Activated B cell treated with CpG ODN at 0.5 μM for 24 hours (primary cell): ENCODE results near the gene LCN15. TPM values are rescaled to one million over a fixed set of nuclear protein-coding genes. Genes with fewer than 3 reads are reported as not detected.
A peak's percentile ranks its signal among the peaks of the same experiment; 100 is the strongest.
"Not testable (repeated sequence)": the region's sequence is repeated elsewhere in the genome, so short reads cannot be mapped to it uniquely, and the experiment has no call there.

Experiments
- ATAC-seq: fragments of 200-7000 bp; cut with Tn5 transposase; one replicate; pipeline ENCODE4 v1.10.0; 2021; ENCODE audit warnings: low read depth, mild to moderate bottlenecking, moderate library complexity
- CTCF ChIA-PET: fragments of 350-600 bp; sonication (Branson Sonifier 250); formaldehyde crosslinking; loops from one replicate; lab custom pipeline; 2021; ENCODE audit warnings: antibody characterized with exemption; lab: Charles Lee
- POLR2A ChIA-PET: fragments of 350-600 bp; sonication (Branson Sonifier 250); formaldehyde crosslinking; loops from one replicate; lab custom pipeline; 2021; ENCODE audit warnings: antibody characterized with exemption; lab: Charles Lee
- DNase-seq: peaks from one replicate; pipeline ENCODE4 v3.0.0; 2022
- H3K27ac Mint-ChIP-seq: one replicate; pipeline ENCODE4 v1.8.0; 2020; ENCODE audit warnings: mixed read lengths
- H3K27me3 Mint-ChIP-seq: one replicate; pipeline ENCODE4 v1.8.0; 2021; ENCODE audit warnings: mixed read lengths
- H3K36me3 Mint-ChIP-seq: one replicate; pipeline ENCODE4 v1.8.0; 2021; ENCODE audit warnings: low read depth, mixed read lengths
- H3K4me1 Mint-ChIP-seq: one replicate; pipeline ENCODE4 v1.8.0; 2021; ENCODE audit warnings: mixed read lengths
- H3K4me3 Mint-ChIP-seq: one replicate; pipeline ENCODE4 v1.8.0; 2020; ENCODE audit warnings: mild to moderate bottlenecking, mixed read lengths
- H3K9me3 Mint-ChIP-seq: one replicate; pipeline ENCODE4 v1.8.0; 2020; ENCODE audit warnings: mixed read lengths
- intact Hi-C: fragments of 100-400 bp; cut with micrococcal nuclease; formaldehyde crosslinking; loops from one replicate; pipeline ENCODE4 v1.15.1; 2024
- total RNA-seq: library from RNA; stranded (reverse); gene quantifications from 2 replicates; pipeline ENCODE4 v1.2.3, GENCODE V29; 2022
- TF ChIP-seq, protein P1 (sequence below): fragments of 200-600 bp; IDR thresholded peaks from one replicate; pipeline ENCODE4 v1.8.0; 2022; ENCODE audit warnings: antibody characterized with exemption, mild to moderate bottlenecking

LCN15 gene
- total RNA-seq, 1 donor from 2014 or later, result not detected

DNA sequence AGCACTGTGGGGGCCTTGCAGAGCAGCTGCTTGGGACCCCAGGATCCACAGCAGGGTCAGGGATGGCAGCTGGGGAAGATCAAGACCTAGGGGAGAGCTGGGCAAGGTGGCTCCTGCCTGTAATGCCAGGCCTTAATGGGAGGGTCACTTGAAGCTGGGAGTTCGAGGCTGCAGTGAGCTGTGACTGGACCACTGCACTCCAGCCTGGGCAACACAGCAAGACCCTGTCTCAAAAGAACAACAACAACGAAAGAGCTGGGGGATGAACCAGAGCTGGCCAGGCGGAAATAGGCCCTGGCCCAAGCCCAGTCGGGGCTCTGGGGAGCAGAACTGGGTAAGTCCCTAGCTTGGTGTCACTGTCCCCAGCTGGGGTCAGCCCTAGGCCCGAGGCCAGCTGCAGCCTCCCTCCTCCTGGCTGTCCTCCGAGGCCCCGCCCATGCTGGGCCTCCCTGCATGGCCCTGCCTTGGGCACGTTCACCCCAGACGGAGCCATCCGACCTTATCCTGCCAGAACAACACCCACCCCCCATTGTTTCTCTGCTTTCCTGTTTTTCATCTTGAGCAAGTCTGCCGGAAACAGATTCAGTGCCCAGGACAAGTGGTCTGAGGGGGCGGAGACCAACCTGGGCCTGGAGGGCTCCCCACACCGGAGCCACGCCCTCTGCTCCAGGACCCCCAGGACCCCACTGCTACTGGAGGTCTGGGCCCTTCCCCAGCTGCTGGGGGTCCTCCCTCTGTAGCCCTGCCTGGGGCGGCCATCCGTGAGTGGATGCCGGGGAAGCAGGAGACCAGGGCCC lies 50.0 kb downstream of the LCN15 start:
- DNase-seq, result no peak
- H3K4me1 Mint-ChIP-seq, result peaks cover 33% of the 10 kb centered on the region
- no peaks in the 10 kb centered on the region for H3K36me3 Mint-ChIP-seq
- POLR2A ChIA-PET, result interaction anchor here (0.6 to 8.2 kb wide), 6 partner anchors 8 to 48 kb away, joined by 4 to 68 read pairs (median 10); no protein-coding TSS in a partner anchor
- TF ChIP-seq, protein P1, sequence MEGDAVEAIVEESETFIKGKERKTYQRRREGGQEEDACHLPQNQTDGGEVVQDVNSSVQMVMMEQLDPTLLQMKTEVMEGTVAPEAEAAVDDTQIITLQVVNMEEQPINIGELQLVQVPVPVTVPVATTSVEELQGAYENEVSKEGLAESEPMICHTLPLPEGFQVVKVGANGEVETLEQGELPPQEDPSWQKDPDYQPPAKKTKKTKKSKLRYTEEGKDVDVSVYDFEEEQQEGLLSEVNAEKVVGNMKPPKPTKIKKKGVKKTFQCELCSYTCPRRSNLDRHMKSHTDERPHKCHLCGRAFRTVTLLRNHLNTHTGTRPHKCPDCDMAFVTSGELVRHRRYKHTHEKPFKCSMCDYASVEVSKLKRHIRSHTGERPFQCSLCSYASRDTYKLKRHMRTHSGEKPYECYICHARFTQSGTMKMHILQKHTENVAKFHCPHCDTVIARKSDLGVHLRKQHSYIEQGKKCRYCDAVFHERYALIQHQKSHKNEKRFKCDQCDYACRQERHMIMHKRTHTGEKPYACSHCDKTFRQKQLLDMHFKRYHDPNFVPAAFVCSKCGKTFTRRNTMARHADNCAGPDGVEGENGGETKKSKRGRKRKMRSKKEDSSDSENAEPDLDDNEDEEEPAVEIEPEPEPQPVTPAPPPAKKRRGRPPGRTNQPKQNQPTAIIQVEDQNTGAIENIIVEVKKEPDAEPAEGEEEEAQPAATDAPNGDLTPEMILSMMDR, result no peak
- H3K27ac Mint-ChIP-seq, result no peak overlapping the region
- no peaks in the 10 kb centered on the region for H3K9me3 Mint-ChIP-seq
- CTCF ChIA-PET, result no interaction called here
- H3K4me3 Mint-ChIP-seq, result no peak overlapping the region
- ATAC-seq, result no peak
- intact Hi-C loops, result loop anchor here (10.0 kb wide), 1 partner anchor 49 kb away; the partner anchor contains the start of gene EGFL7
- peaks cover 14% of the 10 kb centered on the region for H3K27me3 Mint-ChIP-seq

DNA sequence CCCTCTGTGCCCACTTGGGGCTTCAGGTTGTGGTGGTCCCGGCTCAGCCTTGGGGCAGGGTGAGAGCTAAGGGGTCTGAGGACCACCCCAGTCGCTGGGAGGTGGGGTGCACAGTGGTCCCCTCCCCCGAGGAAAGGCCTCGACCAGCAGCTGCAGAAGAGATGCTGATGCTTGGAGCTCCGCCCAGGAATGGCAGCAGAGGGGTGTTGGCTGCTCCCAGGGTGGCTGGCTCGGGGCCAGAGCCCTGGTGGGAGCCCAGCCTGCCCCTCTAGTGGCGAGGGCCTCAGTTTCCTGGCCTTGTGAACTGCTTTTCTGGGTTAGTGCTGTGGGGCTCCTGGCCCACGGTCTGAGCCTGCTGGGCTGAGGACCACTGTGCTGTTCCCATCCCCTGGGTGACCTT lies 50.8 kb downstream of the LCN15 start:
- ChIA-PET POLR2A (interaction anchor here (0.6 to 8.2 kb wide), 6 partner anchors 9 to 104 kb away, joined by 4 to 68 read pairs (median 10); no protein-coding TSS in a partner anchor), CTCF (no interaction called here)
- TF ChIP-seq, protein P1, result no peak
- intact Hi-C loops, result loop anchor here (10.0 kb wide), 1 partner anchor 49 kb away; the partner anchor contains the start of gene EGFL7
- no peaks in the 10 kb centered on the region for H3K9me3 Mint-ChIP-seq
- no peak overlapping the region for H3K27ac Mint-ChIP-seq
- H3K4me3 Mint-ChIP-seq, result peak overlapping the region; percentile 46
- DNase-seq (no peak), ATAC-seq (no peak)
- peaks cover 28% of the 10 kb centered on the region for H3K4me1 Mint-ChIP-seq
- H3K27me3 Mint-ChIP-seq, result peaks cover 14% of the 10 kb centered on the region
- no peaks in the 10 kb centered on the region for H3K36me3 Mint-ChIP-seq

DNA sequence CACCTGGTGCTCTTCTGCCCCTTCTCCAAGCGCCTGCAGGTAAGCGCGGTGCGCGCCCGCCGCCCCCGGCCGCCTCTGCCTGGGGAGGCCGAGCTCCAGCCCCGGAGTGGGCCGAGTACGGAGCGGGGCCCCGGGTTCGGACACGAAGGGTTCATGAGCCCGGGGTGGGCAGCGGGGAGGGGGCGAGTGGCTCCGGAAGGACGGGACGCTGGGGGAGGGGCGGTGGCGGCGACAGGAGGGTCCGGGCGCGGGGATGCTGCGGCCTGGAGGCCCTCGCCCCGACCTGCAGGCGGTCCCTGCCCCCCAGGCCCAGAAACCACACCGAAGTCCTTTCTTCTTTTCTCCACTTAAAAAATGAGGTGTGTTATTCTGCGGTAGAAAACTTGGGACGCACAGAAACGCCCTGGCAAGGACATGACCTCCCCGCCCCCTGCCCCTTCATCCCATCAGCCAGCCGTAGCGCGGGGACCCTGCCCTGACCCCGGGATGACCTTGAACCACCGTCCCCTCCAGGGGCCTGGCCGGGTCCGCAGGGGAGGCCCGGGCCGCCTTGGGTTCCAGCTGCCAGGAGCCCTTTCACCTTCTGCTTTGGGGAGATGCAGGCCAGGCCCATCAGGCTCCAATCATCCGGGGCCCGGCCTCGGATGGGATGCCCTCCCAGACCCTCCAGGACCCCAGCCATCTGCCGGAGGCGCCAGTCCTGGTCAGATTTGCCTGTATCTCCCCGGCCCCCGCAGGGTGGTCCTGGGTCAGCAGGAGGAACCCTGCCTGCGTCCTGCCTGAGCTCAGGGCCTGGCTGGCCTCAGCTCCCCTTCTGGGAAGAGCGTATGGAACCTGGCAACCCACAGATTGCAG lies 51.4 kb downstream of the LCN15 start:
- TF ChIP-seq, protein P1, result no peak
- ChIA-PET POLR2A (interaction anchor here (0.5 to 8.2 kb wide), 6 partner anchors 9 to 115 kb away, joined by 3 to 68 read pairs (median 7); no protein-coding TSS in a partner anchor), CTCF (no interaction called here)
- ATAC-seq (no peak), DNase-seq (no peak)
- no peaks in the 10 kb centered on the region for H3K9me3 Mint-ChIP-seq
- no peaks in the 10 kb centered on the region for H3K36me3 Mint-ChIP-seq
- no peak overlapping the region for H3K27ac Mint-ChIP-seq
- H3K4me1 Mint-ChIP-seq, result peaks cover 27% of the 10 kb centered on the region
- intact Hi-C loops, result loop anchor here (10.0 kb wide), 1 partner anchor 48 kb away; the partner anchor contains the start of gene EGFL7
- peak overlapping the region; percentile 46 for H3K4me3 Mint-ChIP-seq
- H3K27me3 Mint-ChIP-seq, result peaks cover 14% of the 10 kb centered on the region

DNA sequence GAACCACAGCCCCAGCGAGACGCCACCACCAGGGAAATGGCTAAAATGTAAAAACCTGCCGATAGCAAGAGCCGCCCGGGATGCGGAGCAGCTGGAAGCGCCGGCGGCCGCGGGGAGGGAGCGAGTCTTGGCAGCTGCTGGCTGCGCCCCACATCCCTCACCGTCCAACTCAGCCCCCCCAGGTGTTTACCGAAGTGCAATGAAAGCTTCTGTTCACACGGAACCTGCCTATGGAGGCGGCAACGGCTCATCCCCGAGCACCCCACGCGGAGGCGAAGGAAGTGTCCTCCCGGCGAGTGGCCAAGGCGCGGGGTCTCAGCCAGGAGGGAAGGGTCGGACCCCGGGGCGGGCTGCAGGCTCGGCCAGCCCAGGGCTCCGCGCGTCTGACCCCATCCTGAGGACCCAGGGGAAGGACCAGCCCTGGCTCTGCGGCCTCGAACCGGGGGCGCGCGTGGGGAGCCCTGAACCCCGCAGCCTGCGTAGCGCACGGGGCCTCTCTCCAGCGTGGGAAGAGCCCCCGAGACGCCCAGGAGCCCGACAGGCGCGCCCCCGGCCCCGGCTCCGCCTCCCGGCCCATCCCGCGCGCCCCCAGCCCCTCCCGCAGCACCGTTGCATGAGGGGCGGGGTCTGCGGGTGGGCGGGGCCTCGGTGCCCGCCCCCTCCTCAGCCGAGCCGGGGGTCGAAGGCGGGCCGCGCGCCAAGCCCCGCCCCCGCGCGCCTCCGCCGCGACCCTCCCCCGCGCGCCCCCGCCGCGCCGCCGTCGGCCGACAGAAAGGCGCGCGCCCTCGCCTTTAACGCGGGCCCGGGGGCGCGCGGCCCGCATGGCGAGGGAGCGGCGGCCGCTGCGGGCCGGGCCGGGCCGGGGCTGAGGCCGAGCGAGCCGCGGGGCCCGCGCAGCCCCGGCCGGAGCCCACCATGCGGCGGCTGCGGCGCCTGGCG lies 52.3 kb downstream of the LCN15 start, which contains the start of gene DIPK1B:
Gene DIPK1B, plus strand, starts transcription at position 822 of the 939 bp plus-strand sequence. Its CDS starts 94 bp downstream, at position 916.
- TF ChIP-seq, protein P1, result no peak
- Mint-ChIP-seq H3K9me3 (no peaks in the 10 kb centered on the region), H3K27ac (no peak within 1 kb of the TSS), H3K27me3 (peaks cover 14% of the 10 kb centered on the region), H3K4me1 (peaks cover 24% of the 10 kb centered on the region), H3K4me3 (peak within 1 kb of the TSS; percentile 69), H3K36me3 (no peaks in the 10 kb centered on the region)
- ChIA-PET POLR2A (interaction anchor here (0.9 to 8.2 kb wide), 3 partner anchors 15 to 383 kb away, joined by 5 to 68 read pairs (median 7); no protein-coding TSS in a partner anchor), CTCF (no interaction called here)
- intact Hi-C loops, result loop anchor here (10.0 kb wide), 1 partner anchor 47 kb away; the partner anchor contains the start of gene EGFL7
- DNase-seq, result no peak
- peak; percentile 53 for ATAC-seq

DNA sequence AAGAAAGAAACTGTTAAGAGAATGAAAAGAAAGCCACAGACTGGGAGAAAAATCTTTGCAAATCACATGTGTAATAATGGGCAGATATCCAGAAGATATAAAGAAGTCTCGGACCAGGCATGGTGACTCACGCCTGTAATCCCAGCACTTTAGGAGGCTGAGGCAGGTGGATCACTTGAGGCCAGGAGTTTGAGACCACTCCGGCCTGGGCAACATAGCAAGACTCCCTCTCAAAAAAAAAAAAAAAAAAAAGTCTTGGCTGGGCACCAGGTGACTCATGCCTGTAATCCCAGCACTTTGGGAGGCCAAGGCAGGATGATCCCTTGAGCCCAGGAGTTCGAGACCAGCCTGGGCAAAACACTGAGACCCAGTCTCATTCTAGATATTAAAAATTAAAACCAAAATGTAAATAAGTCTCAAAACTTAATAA lies 53.1 kb downstream of the LCN15 start:
- H3K36me3 Mint-ChIP-seq, ATAC-seq, H3K9me3 Mint-ChIP-seq, DNase-seq, CTCF ChIA-PET, H3K27ac Mint-ChIP-seq: not testable (repeated sequence)
- POLR2A ChIA-PET, result interaction anchor here (0.9 to 1.1 kb wide), 2 partner anchors 16 to 384 kb away, joined by 5 to 7 read pairs; no protein-coding TSS in a partner anchor
- H3K4me3 Mint-ChIP-seq, result peak overlapping the region; percentile 69
- H3K4me1 Mint-ChIP-seq, result peaks cover 22% of the 10 kb centered on the region
- peaks cover 14% of the 10 kb centered on the region for H3K27me3 Mint-ChIP-seq
- intact Hi-C loops, result loop anchor here (10.0 kb wide), 1 partner anchor 46 kb away; the partner anchor contains the start of gene EGFL7
